D721Med (cell line): ENCODE results near the gene HNRNPUL2.
"Not testable (repeated sequence)": the region's sequence is repeated elsewhere in the genome, so short reads cannot be mapped to it uniquely, and the experiment has no call there.

Experiments
- DNase-seq: peaks from one replicate; pipeline ENCODE4 v3.0.0; 2011; ENCODE audit warnings: low spot score; ENCODE audit not compliant: insufficient read length
- FAIRE-seq: peaks from 2 replicates; lab custom pipeline; 2011; peaks lifted over from hg19 to GRCh38; lab: Jason Lieb, UNC
- CTCF ChIP-seq: IDR thresholded peaks from 2 replicates; pipeline ENCODE4 v1.5.1; 2012; ENCODE audit warnings: mild to moderate bottlenecking, control low read depth; ENCODE audit not compliant: insufficient read depth; ENCODE audit errors: missing control alignments

HNRNPUL2 gene

GRCh38 chr11:62727165-62727871 lies at the start of gene HNRNPUL2:
Gene HNRNPUL2 (minus strand): TSS chr11:62727457. CDS start chr11:62727156, 301 bp downstream.
- no peak for TF ChIP-seq CTCF
- FAIRE-seq, result no peak
- DNase-seq, result peak; percentile 78

GRCh38 chr11:62775646-62776045 lies 48.4 kb upstream of the HNRNPUL2 start:
- no peak for FAIRE-seq
- TF ChIP-seq CTCF, result no peak

GRCh38 chr11:62774407-62774806 lies 47.1 kb upstream of the HNRNPUL2 start:
- FAIRE-seq, result no peak
- no peak for TF ChIP-seq CTCF
- DNase-seq, result no peak

More at GRCh38 chr11:62775646-62776045, 48.4 kb upstream of the HNRNPUL2 start:
- DNase-seq, result no peak

- peak; percentile 85 for DNase-seq
- no peak for TF ChIP-seq CTCF
- no peak for FAIRE-seq
Measured at GRCh38 chr11:62771144-62772021, 44.1 kb upstream of the HNRNPUL2 start, which contains the start of gene TAF6L. Gene TAF6L (plus strand): TSS chr11:62771396. CDS start chr11:62775784, 4,388 bp downstream.

- no peak for TF ChIP-seq CTCF
- no peak for DNase-seq
- FAIRE-seq, result no peak
Measured at GRCh38 chr11:62770778-62771143, 43.5 kb upstream of the HNRNPUL2 start.

GRCh38 chr11:62760867-62761227 lies 33.6 kb upstream of the HNRNPUL2 start:
- not testable (repeated sequence) for DNase-seq, FAIRE-seq

GRCh38 chr11:62757846-62758788 lies 30.9 kb upstream of the HNRNPUL2 start:
- FAIRE-seq (no peak), DNase-seq (no peak)
- no peak for TF ChIP-seq CTCF
